GM18909 (cell line): ENCODE data around the gene CKS1B.

Experiments used
- ATAC-seq: cut with Tn5 transposase; IDR thresholded peaks from one replicate; pipeline ENCODE4 v1.9.1; 2021; ENCODE audit warnings: mild to moderate bottlenecking; ENCODE audit not compliant: unreplicated experiment, poor library complexity

The CKS1B gene

DNA sequence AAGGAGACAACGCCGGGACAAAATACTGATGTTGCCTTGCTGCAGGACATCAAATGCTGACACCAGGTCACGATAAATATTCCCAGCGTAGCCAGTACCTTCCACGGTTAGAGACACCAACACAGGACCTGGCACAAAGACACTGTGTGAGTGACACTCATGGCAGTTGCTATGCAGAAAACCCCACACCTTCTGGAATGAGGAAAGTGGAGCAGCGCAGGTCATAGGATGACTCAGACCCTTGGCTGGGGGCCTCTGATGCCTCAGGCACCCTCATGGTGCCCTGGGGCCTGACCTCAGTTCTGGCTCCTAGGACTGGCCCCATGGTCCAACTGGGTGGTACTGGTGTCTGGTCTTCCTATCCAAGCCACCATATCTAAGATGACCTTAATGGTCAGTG is 52.1 kb downstream of the CKS1B start:
- no peak for ATAC-seq
